ENCODE measurements around the gene PDXP. TPM values are rescaled to one million over a fixed set of nuclear protein-coding genes. Genes with fewer than 3 reads are reported as not detected.

PDXP gene
- total RNA-seq, 4 donors from 2014 or later = 10.3 to 28.7 (median 16.6) TPM

DNA sequence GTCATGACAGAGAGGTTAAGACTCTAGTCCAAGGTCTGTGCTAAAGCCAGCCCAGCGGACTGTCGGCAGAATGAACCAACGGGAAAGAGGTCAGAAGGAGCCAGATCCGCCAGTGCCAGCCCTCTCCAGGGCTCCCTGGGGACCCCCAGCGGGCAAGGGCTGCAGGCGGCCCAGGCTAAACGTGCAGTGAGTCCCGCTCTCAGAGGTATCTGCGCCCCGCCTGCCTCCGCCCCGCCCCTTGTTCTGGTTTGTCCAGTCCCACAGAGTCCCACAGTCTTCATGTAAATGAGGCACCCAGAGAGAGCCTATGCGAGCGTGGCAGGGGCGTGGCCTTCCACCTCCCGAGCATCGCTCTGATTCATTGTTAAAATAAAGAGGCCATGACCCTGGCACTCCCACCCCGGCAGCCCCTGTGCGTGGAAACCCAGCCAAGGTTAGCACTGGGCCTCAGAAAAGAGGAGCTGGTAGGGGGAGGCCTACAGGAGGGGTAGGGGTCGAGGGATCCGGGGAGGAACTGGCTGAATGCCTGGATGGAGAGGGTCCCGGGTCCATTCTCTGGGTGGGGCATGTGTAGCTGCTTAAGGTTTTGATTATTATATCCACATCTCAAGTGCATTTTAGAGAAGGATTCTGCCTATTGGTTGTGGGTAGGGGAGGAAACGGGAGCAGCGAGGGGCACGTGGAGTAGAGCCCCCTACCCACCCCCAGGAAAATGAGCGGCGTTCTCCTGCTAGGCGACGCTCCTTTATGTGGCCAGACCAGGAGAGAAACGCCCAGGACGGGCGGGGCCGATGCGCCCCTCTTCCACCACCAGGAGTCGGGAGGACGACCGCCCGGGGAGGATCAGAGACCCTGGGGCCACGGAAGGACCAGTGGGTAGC is 38.4 kb downstream of the PDXP start, which contains the start of gene TRIOBP:
Gene TRIOBP, plus strand, starts transcription at position 392 of the 881 bp plus-strand sequence. CDS start 4,318 bp downstream, outside the sequence.
- Histone ChIP-seq H3K4me3 (peak within 1 kb of the TSS; percentile 21 to 43 (median 34)), H3K9me3 (no peaks in the 10 kb centered on the region), H3K27me3 (no peaks in the 10 kb centered on the region), H3K4me1 (peaks cover 7 to 11% of the 10 kb centered on the region in 2 donors), H3K27ac (no peak within 1 kb of the TSS), H3K36me3 (peaks cover 0 to 26% of the 10 kb centered on the region in 2 donors)
- in situ Hi-C loops (cut with MboI; ENCODE audit: low sequenced_read_pairs in 4 of 4) (loop anchor here in 1 of 4 donors (10.0 kb wide), 1 partner anchor 72 kb away; no protein-coding TSS in a partner anchor), intact Hi-C loops (cut with DNase I; ENCODE audit: low total_unique reads) (no loop called here)
- DNase-seq = peak; percentile 86 to 89
- TF ChIP-seq, protein P1, sequence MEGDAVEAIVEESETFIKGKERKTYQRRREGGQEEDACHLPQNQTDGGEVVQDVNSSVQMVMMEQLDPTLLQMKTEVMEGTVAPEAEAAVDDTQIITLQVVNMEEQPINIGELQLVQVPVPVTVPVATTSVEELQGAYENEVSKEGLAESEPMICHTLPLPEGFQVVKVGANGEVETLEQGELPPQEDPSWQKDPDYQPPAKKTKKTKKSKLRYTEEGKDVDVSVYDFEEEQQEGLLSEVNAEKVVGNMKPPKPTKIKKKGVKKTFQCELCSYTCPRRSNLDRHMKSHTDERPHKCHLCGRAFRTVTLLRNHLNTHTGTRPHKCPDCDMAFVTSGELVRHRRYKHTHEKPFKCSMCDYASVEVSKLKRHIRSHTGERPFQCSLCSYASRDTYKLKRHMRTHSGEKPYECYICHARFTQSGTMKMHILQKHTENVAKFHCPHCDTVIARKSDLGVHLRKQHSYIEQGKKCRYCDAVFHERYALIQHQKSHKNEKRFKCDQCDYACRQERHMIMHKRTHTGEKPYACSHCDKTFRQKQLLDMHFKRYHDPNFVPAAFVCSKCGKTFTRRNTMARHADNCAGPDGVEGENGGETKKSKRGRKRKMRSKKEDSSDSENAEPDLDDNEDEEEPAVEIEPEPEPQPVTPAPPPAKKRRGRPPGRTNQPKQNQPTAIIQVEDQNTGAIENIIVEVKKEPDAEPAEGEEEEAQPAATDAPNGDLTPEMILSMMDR (IDR thresholded peaks at IDR 0.05 in 4 of 5, conservative IDR thresholded peaks at IDR 0.05 in 1 of 5) = peak; percentile 21 to 59 (median 46)
- TF ChIP-seq POLR2A (IDR thresholded peaks at IDR 0.05) = no peak
- peak; percentile 96 to 97 for ATAC-seq

DNA sequence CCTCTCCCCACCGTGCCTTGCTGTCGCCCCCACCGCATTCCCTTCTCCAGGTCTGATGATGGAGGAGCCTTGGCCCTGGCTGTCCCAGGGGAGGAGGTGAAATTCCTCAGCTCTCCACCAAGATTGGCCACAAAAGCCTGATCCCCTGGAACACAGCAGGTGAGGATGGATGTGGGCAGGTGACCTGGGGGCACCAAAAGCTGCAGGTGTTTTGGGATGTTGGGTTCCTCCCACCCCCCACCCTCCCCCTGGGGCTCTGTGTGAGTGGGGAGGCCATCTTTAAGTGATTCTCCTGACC is 39.0 kb downstream of the PDXP start:
- no peak overlapping the region for H3K27ac ChIP-seq
- intact Hi-C loops (cut with DNase I; ENCODE audit: low total_unique reads) = no loop called here
- H3K9me3 ChIP-seq = no peaks in the 10 kb centered on the region
- no peak overlapping the region for H3K4me3 ChIP-seq
- in situ Hi-C loops (cut with MboI; ENCODE audit: low sequenced_read_pairs in 4 of 4) = loop anchor here in 1 of 4 donors (10.0 kb wide), 1 partner anchor 73 kb away; no protein-coding TSS in a partner anchor
- TF ChIP-seq, protein P1 (IDR thresholded peaks at IDR 0.05 in 4 of 5, conservative IDR thresholded peaks at IDR 0.05 in 1 of 5) = no peak
- TF ChIP-seq POLR2A (IDR thresholded peaks at IDR 0.05) = no peak
- H3K27me3 ChIP-seq = no peaks in the 10 kb centered on the region
- no peak for ATAC-seq
- no peak for DNase-seq
- H3K36me3 ChIP-seq = peaks cover 0 to 21% of the 10 kb centered on the region in 2 donors
- H3K4me1 ChIP-seq = peaks cover 7 to 11% of the 10 kb centered on the region in 2 donors

DNA sequence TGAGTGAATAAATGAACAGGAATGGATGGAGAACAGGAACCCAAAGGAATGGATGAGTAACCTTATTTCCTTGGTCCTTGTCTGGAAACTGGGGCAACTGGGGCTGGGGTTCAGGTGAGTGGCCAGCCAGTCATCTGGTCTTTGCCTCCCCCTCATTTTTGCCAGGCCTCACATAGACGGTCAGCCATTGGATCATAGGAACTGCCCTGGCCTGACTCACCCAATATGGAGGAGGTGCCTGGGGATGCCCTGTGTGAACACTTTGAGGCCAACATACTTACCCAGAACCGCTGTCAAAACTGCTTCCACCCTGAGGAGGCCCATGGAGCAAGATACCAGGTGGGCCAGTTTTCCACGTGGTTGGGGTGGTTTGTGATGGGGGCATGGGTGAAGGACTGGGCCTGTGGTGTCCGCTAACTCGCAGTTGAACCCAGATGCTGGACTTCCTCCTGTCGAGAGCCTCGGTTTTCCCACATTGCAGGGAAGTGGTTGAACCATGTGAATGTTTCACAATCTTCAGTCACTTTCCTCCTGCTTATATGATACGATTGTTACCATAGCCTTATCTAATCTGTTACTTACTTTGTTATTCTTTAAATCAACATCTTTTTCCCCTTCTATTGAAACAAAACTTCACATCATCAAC is 42.7 kb downstream of the PDXP start:
- H3K27me3 ChIP-seq = no peaks in the 10 kb centered on the region
- no peaks in the 10 kb centered on the region for H3K9me3 ChIP-seq
- H3K27ac ChIP-seq = no peak overlapping the region
- intact Hi-C loops (cut with DNase I; ENCODE audit: low total_unique reads) (no loop called here), in situ Hi-C loops (cut with MboI; ENCODE audit: low sequenced_read_pairs in 4 of 4) (no loop called here)
- H3K4me1 ChIP-seq = peaks cover 3 to 4% of the 10 kb centered on the region in 2 donors
- DNase-seq = no peak
- TF ChIP-seq POLR2A (IDR thresholded peaks at IDR 0.05) = no peak
- TF ChIP-seq, protein P1 (IDR thresholded peaks at IDR 0.05 in 4 of 5, conservative IDR thresholded peaks at IDR 0.05 in 1 of 5) = no peak
- H3K4me3 ChIP-seq = no peak overlapping the region
- no peak for ATAC-seq
- no peaks in the 10 kb centered on the region for H3K36me3 ChIP-seq

DNA sequence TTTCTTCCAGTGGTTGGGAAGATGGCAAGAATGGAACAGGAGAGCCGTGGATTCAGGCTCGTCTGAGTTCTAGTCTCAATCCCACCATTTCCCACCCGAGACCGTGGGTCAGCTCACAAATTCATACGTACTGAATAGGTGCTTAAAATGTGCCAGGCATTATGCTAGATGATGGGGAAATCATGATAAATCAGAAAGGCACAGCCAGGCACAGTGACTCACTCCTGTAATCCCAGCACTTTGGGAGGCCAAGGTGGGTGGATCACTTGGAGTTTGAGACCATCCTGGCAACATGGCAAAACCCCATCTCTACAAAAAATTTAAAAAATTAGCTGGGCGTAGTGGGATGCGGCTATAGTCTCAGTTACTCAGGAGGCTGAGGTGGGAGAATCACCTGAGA is 45.4 kb downstream of the PDXP start:
- in situ Hi-C loops (cut with MboI; ENCODE audit: low sequenced_read_pairs in 4 of 4) (no loop called here), intact Hi-C loops (cut with DNase I; ENCODE audit: low total_unique reads) (no loop called here)
- no peak for ATAC-seq
- Histone ChIP-seq H3K27me3 (no peaks in the 10 kb centered on the region), H3K36me3 (no peaks in the 10 kb centered on the region), H3K4me1 (no peaks in the 10 kb centered on the region), H3K27ac (no peak overlapping the region), H3K9me3 (no peaks in the 10 kb centered on the region), H3K4me3 (no peak overlapping the region)
- DNase-seq = no peak
- no peak for TF ChIP-seq POLR2A (IDR thresholded peaks at IDR 0.05)
- TF ChIP-seq, protein P1 (IDR thresholded peaks at IDR 0.05 in 4 of 5, conservative IDR thresholded peaks at IDR 0.05 in 1 of 5) = no peak
